ENCODE measurements around the gene POLD2. TPM values are rescaled to one million over a fixed set of nuclear protein-coding genes. Genes with fewer than 3 reads are reported as not detected.

Gene POLD2
- total and polyA plus RNA-seq, 2 donors (not counting 3 experiments of a cell fraction or from before 2014, with no cell fraction given), result 96.5 to 122 TPM

DNA sequence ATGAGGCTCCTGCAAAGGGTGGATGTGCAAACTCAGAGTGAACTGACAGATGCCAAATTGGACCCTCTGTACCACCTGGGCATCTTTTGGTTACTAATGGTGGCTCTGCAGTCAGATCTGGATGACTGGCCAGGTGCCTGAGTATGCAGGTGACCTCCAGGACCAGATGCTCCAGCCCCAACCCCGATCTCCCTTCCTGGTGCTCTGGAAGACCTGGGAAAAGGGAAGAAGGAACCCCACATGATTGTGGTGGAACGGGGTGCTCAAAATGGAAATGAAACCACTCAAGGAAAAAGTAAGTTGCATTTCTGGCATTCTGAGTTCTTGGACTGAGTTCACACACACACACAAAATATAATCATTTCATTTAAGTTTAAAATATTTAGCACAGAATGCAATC, 29.0 kb downstream of the POLD2 start:
- H3K4me3 ChIP-seq (replicated peaks in 1 of 3; ENCODE audit: insufficient read depth in 1 of 3, low read depth in 1 of 3, low read length in 3 of 3), result no peak overlapping the region
- H3K4me1 ChIP-seq (ENCODE audit: control insufficient read depth, extremely low read depth, insufficient read depth, low read length), result no peaks in the 10 kb centered on the region
- CTCF ChIA-PET, result no interaction called here
- no TSS peak for BruUV-seq (replicated peaks)
- no peak overlapping the region for H3K9ac ChIP-seq (replicated peaks; ENCODE audit: extremely low read depth, insufficient read depth, low read length)
- no peaks in the 10 kb centered on the region for H4K20me1 ChIP-seq (replicated peaks; ENCODE audit: control insufficient read depth, extremely low read depth, insufficient read depth, low read length)
- intact Hi-C loops (cut with micrococcal nuclease), result no loop called here
- H3K4me2 ChIP-seq (ENCODE audit: insufficient read depth, low read length), result no peak overlapping the region
- no peak overlapping the region for H2AFZ ChIP-seq (ENCODE audit: low read depth, low read length)
- no peak for FAIRE-seq
- H3K36me3 ChIP-seq (ENCODE audit: control insufficient read depth in 2 of 2, extremely low read depth in 1 of 2, insufficient read depth in 2 of 2, low read length in 2 of 2), result no peaks in the 10 kb centered on the region
- no peaks in the 10 kb centered on the region for H3K9me3 ChIP-seq (replicated peaks; ENCODE audit: control insufficient read depth, insufficient read depth, low read length)
- no peak for TF ChIP-seq POLR2AphosphoS5 (IDR thresholded peaks at IDR 0.05; ENCODE audit: insufficient read depth, low read depth, low read length)
- no peaks in the 10 kb centered on the region for H3K27me3 ChIP-seq (ENCODE audit: control insufficient read depth in 2 of 2, insufficient read depth in 2 of 2, low read length in 2 of 2)
- H3K27ac ChIP-seq (ENCODE audit: insufficient read depth, low read depth, low read length), result no peak overlapping the region
- DNase-seq (ENCODE audit: low read depth, low spot score), result no peak
- H3K79me2 ChIP-seq (ENCODE audit: control insufficient read depth, insufficient read depth, low read length), result no peaks in the 10 kb centered on the region
- no peaks in the 10 kb centered on the region for H3K9me1 ChIP-seq (replicated peaks; ENCODE audit: control insufficient read depth, extremely low read depth, insufficient read depth, low read length)
- dilution Hi-C loops (cut with MboI; ENCODE audit: extremely low pct_ligation_motif_present, low sequenced_read_pairs), result no loop called here
- POLR2A ChIA-PET, result no interaction called here

DNA sequence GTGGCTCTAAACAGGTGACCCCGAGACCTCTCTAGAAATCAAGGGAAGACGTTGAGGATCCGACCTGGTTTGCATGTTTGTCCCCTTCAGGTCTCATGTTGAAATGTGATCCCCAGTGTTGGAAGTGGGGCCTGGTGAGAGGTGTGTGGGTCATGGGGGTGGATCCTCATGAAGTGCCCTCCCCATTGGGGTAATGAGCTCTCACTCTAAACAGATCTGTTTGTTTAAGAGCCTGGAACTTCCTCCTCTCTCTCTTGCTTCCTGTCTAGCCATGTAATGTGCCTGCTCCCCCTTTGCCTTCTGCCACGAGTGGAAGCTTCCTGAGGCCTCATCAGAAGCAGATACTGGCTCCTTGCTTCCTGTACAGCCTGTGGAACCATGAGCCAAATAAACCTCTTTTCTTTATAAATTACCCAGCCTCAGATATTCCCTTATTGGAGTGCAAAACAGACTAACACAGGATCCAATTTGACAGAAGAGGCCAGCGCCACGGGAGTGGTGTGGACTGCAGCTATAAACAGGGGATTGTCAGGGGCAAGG, 30.2 kb downstream of the POLD2 start:
- Histone ChIP-seq H3K4me1 (ENCODE audit: control insufficient read depth, extremely low read depth, insufficient read depth, low read length) (peaks cover 4% of the 10 kb centered on the region), H3K9me1 (replicated peaks; ENCODE audit: control insufficient read depth, extremely low read depth, insufficient read depth, low read length) (no peaks in the 10 kb centered on the region), H3K36me3 (ENCODE audit: control insufficient read depth in 2 of 2, extremely low read depth in 1 of 2, insufficient read depth in 2 of 2, low read length in 2 of 2) (no peaks in the 10 kb centered on the region), H3K27ac (ENCODE audit: insufficient read depth, low read depth, low read length) (no peak overlapping the region), H2AFZ (ENCODE audit: low read depth, low read length) (no peak overlapping the region), H3K4me3 (replicated peaks in 1 of 3; ENCODE audit: insufficient read depth in 1 of 3, low read depth in 1 of 3, low read length in 3 of 3) (no peak overlapping the region), H3K9me3 (replicated peaks; ENCODE audit: control insufficient read depth, insufficient read depth, low read length) (no peaks in the 10 kb centered on the region), H3K79me2 (ENCODE audit: control insufficient read depth, insufficient read depth, low read length) (no peaks in the 10 kb centered on the region), H3K27me3 (ENCODE audit: control insufficient read depth in 2 of 2, insufficient read depth in 2 of 2, low read length in 2 of 2) (no peaks in the 10 kb centered on the region), H3K4me2 (ENCODE audit: insufficient read depth, low read length) (no peak overlapping the region), H4K20me1 (replicated peaks; ENCODE audit: control insufficient read depth, extremely low read depth, insufficient read depth, low read length) (no peaks in the 10 kb centered on the region), H3K9ac (replicated peaks; ENCODE audit: extremely low read depth, insufficient read depth, low read length) (no peak overlapping the region)
- no peak for TF ChIP-seq POLR2A (IDR thresholded peaks at IDR 0.05; ENCODE audit: low read depth, low read length)
- TF ChIP-seq EZH2 (IDR thresholded peaks at IDR 0.05; ENCODE audit: borderline replicate concordance, low read depth, low read length, severe bottlenecking), result no peak
- no peak for TF ChIP-seq JUN (IDR thresholded peaks at IDR 0.05; ENCODE audit: borderline replicate concordance, insufficient read depth, insufficient read length, low read depth)
- no peak for TF ChIP-seq POLR2AphosphoS5 (IDR thresholded peaks at IDR 0.05; ENCODE audit: insufficient read depth, low read depth, low read length)
- TF ChIP-seq, protein P1, sequence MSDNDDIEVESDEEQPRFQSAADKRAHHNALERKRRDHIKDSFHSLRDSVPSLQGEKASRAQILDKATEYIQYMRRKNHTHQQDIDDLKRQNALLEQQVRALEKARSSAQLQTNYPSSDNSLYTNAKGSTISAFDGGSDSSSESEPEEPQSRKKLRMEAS (IDR thresholded peaks at IDR 0.05; ENCODE audit: insufficient read depth, insufficient read length), result no peak
- no peak for TF ChIP-seq GATA2 (IDR thresholded peaks at IDR 0.05; ENCODE audit: insufficient read depth, insufficient read length, low read depth, low read length)
- TF ChIP-seq MYC (IDR thresholded peaks at IDR 0.05; ENCODE audit: low read depth, low read length), result no peak
- TF ChIP-seq, protein P2, sequence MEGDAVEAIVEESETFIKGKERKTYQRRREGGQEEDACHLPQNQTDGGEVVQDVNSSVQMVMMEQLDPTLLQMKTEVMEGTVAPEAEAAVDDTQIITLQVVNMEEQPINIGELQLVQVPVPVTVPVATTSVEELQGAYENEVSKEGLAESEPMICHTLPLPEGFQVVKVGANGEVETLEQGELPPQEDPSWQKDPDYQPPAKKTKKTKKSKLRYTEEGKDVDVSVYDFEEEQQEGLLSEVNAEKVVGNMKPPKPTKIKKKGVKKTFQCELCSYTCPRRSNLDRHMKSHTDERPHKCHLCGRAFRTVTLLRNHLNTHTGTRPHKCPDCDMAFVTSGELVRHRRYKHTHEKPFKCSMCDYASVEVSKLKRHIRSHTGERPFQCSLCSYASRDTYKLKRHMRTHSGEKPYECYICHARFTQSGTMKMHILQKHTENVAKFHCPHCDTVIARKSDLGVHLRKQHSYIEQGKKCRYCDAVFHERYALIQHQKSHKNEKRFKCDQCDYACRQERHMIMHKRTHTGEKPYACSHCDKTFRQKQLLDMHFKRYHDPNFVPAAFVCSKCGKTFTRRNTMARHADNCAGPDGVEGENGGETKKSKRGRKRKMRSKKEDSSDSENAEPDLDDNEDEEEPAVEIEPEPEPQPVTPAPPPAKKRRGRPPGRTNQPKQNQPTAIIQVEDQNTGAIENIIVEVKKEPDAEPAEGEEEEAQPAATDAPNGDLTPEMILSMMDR (IDR thresholded peaks at IDR 0.05; ENCODE audit: extremely low read depth in 1 of 2, insufficient read depth in 1 of 2, low read depth in 1 of 2, low read length in 2 of 2), result no peak
- no peak for TF ChIP-seq FOS (IDR thresholded peaks at IDR 0.05; ENCODE audit: borderline replicate concordance, insufficient read depth, low read length)
- DNase-seq (ENCODE audit: low read depth, low spot score) (no peak), FAIRE-seq (no peak)
- BruUV-seq (replicated peaks), result no TSS peak
- ChIA-PET CTCF (no interaction called here), POLR2A (no interaction called here)
- dilution Hi-C loops (cut with MboI; ENCODE audit: extremely low pct_ligation_motif_present, low sequenced_read_pairs) (no loop called here), intact Hi-C loops (cut with micrococcal nuclease) (no loop called here)
